ENCODE measurements around the gene MMP12. TPM values are rescaled to one million over a fixed set of nuclear protein-coding genes. Genes with fewer than 3 reads are reported as not detected.
"Not testable (repeated sequence)": the region's sequence is repeated elsewhere in the genome, so short reads cannot be mapped to it uniquely, and the experiment has no call there.

Gene MMP12
- total RNA-seq (2014; rRNA removed; shearing (Covaris generic)): not detected in 2 replicates

- no peak for DNase-seq (ENCODE audit: low spot score)
- in situ Hi-C loops (cut with HindIII; ENCODE audit: low sequenced_read_pairs): no loop called here
Observed at GRCh38 chr11:102874852-102875251, at the start of gene MMP12. MMP12 (minus strand) TSS chr11:102874982; CDS start chr11:102874937, 45 bp downstream.

- in situ Hi-C loops (cut with HindIII; ENCODE audit: low sequenced_read_pairs): no loop called here
- no peak for DNase-seq (ENCODE audit: low spot score)
Observed at GRCh38 chr11:102921587-102922220, 46.9 kb upstream of the MMP12 start.

- in situ Hi-C loops (cut with HindIII; ENCODE audit: low sequenced_read_pairs): no loop called here
- DNase-seq (ENCODE audit: low spot score): no peak
Observed at GRCh38 chr11:102920118-102920684, 45.4 kb upstream of the MMP12 start.

DNA sequence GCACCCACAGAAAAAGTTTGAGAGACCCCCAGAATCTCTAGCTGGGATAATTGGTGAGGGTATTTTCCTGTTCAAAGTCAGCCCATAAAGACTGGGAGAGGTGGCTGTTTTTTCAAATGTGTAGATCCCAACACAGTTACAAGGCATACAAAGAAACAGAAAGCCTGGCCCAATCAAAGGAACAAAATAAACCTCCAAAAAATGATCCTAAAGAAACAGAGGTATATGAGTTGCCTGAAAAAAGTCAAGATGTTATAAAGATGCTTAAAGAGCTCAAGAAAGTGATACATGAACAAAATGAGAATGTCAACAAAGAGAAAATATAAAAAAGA is 40.2 kb upstream of the MMP12 start:
- no peak for DNase-seq (ENCODE audit: low spot score)
- in situ Hi-C loops (cut with HindIII; ENCODE audit: low sequenced_read_pairs): no loop called here

DNA sequence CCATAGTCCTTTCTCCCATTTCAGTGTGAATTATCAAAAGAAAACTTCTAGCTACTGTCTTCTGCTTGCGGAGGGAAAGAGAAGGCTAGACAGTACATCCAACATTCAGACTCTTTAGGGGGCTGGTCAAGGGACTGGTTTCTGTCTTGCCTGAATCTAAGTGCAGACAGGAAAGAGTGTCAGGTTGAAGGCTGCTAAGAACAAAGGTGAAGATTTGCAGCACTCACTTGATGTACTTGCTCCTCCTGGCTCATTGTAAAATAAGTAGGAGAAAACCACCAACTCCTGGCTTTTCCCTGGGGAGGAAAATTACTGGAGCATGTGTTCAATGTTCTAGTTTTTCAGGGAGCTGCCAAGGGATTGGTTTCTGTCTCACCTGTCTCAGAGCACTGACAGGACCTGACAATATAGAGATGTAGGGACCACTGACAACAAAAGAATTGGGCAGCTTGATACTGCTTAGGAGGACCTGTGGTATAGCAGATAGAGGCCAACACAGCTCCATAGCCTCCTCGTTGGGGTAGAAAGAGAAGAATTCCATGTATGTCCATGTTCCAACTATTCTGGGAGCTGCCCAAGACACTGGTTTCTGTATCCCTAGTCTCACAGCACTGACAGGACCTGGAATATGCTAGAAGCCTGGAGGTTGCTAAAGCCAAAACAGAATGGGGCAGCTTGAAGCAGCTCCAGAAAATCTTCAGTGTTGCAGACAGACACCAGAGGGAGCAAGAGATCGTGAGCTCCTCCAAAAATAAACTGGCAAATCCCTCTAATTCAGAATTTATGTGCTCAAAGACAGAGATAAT is 39.7 kb upstream of the MMP12 start:
- in situ Hi-C loops (cut with HindIII; ENCODE audit: low sequenced_read_pairs): no loop called here

DNA sequence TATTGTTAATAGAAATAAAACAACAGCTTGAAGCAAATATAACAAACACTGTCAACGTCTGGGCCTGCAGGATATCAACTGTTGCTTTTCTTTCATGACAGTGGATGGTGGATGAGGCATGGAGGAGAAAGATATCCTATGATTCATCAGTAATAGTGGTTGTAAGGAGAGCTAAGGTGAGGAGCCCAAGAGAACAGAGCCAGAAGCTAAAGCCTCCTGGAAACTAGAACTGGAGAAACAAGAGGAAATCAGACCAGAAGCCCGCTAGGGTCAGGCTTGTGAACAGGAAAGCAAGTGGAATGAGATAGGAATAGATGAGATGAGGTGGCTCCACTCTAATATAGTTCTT is 37.7 kb upstream of the MMP12 start:
- no peak for DNase-seq (ENCODE audit: low spot score)
- in situ Hi-C loops (cut with HindIII; ENCODE audit: low sequenced_read_pairs): no loop called here

More for the DNA sequence above, 39.7 kb upstream of the MMP12 start:
- peak; percentile 19 for DNase-seq (ENCODE audit: low spot score)

DNA sequence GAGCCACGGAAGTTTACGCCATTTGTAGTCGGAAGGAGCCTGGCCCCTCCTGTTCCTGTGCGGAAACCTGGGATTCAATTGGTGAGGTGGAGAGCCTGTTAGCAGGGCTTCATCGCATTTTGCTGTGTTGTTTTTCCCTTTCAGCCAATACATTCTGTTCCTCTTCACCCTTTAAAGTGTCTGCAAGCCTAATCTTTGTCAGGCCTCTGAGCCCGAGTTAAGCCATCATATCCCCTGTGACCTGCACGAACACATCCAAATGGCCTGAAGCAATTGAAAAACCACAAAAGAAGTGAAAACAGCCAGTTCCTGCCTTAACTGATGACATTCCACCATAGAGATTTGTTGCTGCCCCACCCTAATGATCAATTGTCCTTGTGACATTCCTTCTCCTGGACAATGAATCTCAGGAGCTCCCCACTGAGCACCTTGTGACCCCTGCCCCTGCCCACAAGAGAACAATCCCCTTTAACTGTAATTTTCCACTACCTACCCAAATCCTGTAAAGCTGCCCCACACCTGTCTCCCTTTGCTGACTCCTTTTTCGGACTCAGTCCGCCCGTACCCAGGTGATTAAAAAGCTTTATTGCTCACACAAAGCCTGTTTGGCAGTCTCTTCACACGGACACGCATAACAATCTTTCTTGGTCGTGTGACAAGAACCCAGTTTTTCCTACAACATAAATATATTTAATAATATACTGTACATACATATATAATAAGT is 37.1 kb upstream of the MMP12 start:
- in situ Hi-C loops (cut with HindIII; ENCODE audit: low sequenced_read_pairs): no loop called here
- no peak for DNase-seq (ENCODE audit: low spot score)

DNA sequence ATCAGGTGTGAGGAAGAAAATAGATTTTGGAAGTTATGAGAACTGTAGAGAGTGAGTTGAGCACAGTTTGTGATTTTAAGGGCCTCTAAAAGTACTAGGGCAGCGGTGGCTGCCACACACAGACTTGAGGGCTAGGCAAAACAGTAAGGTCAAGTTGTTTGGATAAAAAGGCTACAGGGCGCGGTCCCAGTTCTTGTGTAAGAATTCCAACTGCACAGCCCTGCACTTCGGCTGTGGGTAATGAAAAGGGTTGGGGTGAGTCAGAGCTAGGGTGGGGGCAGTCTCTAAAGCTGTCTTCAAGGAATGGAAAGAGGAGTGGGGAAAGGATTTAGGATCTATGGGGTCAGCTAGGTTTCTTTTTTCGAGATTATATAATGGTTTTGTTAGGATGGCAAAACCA is 31.1 kb upstream of the MMP12 start:
- in situ Hi-C loops (cut with HindIII; ENCODE audit: low sequenced_read_pairs); DNase-seq (ENCODE audit: low spot score): not testable (repeated sequence)

GRCh38 chr11:102903895-102904294 is 29.1 kb upstream of the MMP12 start:
- in situ Hi-C loops (cut with HindIII; ENCODE audit: low sequenced_read_pairs); DNase-seq (ENCODE audit: low spot score): not testable (repeated sequence)

GRCh38 chr11:102900346-102900745 is 25.6 kb upstream of the MMP12 start:
- in situ Hi-C loops (cut with HindIII; ENCODE audit: low sequenced_read_pairs): no loop called here
- no peak for DNase-seq (ENCODE audit: low spot score)

DNA sequence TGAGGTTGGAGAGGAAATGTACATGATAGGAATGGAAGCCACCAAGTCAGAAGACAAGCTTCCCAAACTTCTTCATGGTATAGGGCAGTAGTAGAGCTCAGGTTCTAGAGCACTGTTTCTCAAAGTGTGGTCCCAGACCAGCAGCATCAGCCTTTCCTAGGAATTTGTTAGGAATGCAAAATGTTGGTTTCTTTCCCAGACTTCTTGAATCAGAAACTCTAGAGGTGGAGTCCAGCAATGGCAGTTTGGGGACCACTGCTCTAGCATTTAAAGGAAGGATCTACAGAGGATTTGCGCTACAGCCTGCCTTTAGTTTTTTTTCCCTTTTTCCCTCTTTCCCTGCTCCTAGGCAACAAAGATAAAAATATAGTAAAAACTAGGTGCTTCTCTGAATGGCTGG is 17.0 kb upstream of the MMP12 start:
- no peak for DNase-seq (ENCODE audit: low spot score)
- in situ Hi-C loops (cut with HindIII; ENCODE audit: low sequenced_read_pairs): no loop called here

GRCh38 chr11:102886999-102887398 is 12.2 kb upstream of the MMP12 start:
- in situ Hi-C loops (cut with HindIII; ENCODE audit: low sequenced_read_pairs): no loop called here
- DNase-seq (ENCODE audit: low spot score): no peak

GRCh38 chr11:102883141-102883540 is 8.4 kb upstream of the MMP12 start:
- in situ Hi-C loops (cut with HindIII; ENCODE audit: low sequenced_read_pairs): no loop called here

DNA sequence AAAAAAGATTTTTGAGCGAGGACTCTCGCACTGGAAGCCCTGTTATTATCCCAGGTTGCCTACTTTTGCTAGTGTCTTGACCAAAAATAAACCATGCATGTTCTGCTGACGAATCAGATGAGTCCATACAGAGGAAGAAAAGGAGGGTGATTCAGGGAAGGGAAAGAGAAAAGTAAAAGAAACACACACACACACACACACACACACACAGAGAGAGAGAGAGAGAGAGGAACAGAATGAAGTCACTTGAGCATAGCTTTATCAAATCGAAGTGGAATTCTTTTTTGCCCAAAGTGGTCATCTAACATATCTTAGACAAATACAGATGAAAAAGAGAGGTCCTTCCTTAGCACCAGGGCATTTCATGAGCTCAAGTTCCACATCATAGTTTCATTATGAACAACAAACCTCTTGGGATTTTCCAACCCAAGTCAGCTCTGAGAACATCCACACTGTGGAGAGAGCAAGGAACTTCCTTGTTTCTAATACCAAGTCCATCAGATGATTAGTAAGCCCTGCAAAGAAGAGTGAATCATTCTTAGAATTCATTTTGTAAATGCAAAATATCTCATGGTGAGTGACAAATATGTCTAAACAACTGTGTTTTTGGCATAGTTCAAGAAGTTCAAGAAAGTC is 7.7 kb upstream of the MMP12 start:
- in situ Hi-C loops (cut with HindIII; ENCODE audit: low sequenced_read_pairs): no loop called here
- DNase-seq (ENCODE audit: low spot score): no peak

More at GRCh38 chr11:102883141-102883540, 8.4 kb upstream of the MMP12 start:
- DNase-seq (ENCODE audit: low spot score): no peak

GRCh38 chr11:102879801-102880200 is 5.0 kb upstream of the MMP12 start:
- in situ Hi-C loops (cut with HindIII; ENCODE audit: low sequenced_read_pairs): no loop called here

GRCh38 chr11:102878595-102878994 is 3.8 kb upstream of the MMP12 start:
- DNase-seq (ENCODE audit: low spot score): no peak
- in situ Hi-C loops (cut with HindIII; ENCODE audit: low sequenced_read_pairs): no loop called here

More at GRCh38 chr11:102879801-102880200, 5.0 kb upstream of the MMP12 start:
- DNase-seq (ENCODE audit: low spot score): no peak

DNA sequence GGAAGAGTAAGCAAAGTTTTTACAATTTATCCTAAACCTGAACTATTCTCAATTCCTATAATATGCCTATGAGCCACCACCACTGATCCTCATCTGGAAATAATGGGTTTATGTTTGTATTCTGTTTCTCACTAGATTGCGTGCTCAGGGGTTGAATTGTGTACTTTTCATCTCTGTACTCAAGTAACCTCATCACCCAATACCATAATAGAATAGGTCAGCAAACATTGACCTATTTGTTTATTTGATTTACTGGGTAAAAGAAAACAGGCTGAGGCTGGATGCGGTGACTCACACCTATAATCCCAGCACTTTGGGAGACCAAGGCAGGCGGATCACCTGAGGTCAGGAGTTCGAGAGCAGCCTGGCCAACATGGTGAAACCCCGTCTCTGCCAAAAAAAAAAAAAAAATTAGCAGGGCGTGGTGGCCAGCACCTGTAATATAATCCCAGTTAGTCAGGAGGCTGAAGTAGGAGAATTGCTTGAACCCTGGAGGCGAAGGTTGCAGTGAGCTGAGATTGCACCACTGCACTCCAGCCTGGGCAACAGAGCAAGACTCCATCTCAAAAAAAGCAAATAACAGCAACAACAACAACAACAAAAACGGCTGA is 5.3 kb downstream of the MMP12 start:
- DNase-seq (ENCODE audit: low spot score); in situ Hi-C loops (cut with HindIII; ENCODE audit: low sequenced_read_pairs): not testable (repeated sequence)

DNA sequence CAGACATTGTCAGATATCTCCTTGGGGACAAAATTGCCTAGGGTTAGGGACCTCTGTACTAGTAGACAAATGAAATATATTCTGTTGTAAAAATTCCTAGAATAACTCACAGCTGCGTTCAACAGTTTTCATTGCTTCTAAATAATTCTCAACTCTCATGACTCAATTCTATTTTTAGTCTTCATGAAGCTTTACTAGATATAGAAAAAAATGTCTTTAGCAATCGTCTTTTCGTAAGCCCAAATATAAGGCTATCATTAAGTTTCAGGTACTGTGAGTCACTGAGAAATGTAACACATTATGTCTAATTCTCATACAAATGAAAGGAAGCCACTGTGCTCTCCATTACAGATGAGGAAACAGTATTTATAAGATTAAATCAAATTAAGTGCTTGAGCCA is 6.4 kb downstream of the MMP12 start:
- in situ Hi-C loops (cut with HindIII; ENCODE audit: low sequenced_read_pairs): no loop called here

GRCh38 chr11:102864724-102865123 is 10.1 kb downstream of the MMP12 start:
- DNase-seq (ENCODE audit: low spot score): no peak
- in situ Hi-C loops (cut with HindIII; ENCODE audit: low sequenced_read_pairs): no loop called here

More for the DNA sequence above, 6.4 kb downstream of the MMP12 start:
- no peak for DNase-seq (ENCODE audit: low spot score)
